GM23248 (cell line): ENCODE results near the gene KCNJ18. TPM values are rescaled to one million over a fixed set of nuclear protein-coding genes. Genes with fewer than 3 reads are reported as not detected.

ENCODE experiments used
- DNase-seq: peaks from one replicate; pipeline ENCODE4 v3.0.0-alpha.2; 2015
- H2AFZ ChIP-seq: fragments of 200-600 bp; sonication (generic); 2 replicates; pipeline ENCODE4 v1.6.1; 2016; ENCODE audit warnings: antibody characterized with exemption
- H3F3A ChIP-seq: fragments of 200-600 bp; sonication (generic); 2 replicates; pipeline ENCODE4 v1.6.1; 2016; ENCODE audit warnings: mild to moderate bottlenecking, antibody characterized with exemption, mixed run types; ENCODE audit not compliant: insufficient read depth
- H3K27ac ChIP-seq: fragments of 200-600 bp; sonication (generic); 2 replicates; pipeline ENCODE4 v1.5.1; 2016; ENCODE audit warnings: mild to moderate bottlenecking
- H3K27me3 ChIP-seq: fragments of 200-600 bp; sonication (generic); replicated peaks from 2 replicates; pipeline ENCODE4 v1.6.1; 2016; ENCODE audit warnings: mild to moderate bottlenecking; ENCODE audit not compliant: insufficient read depth
- H3K36me3 ChIP-seq: fragments of 200-600 bp; sonication (generic); 2 replicates; pipeline ENCODE4 v1.6.1; 2016; ENCODE audit warnings: low read depth, mild to moderate bottlenecking
- H3K4me1 ChIP-seq: fragments of 200-600 bp; sonication (generic); 2 replicates; pipeline ENCODE4 v1.6.1; 2016; ENCODE audit warnings: mild to moderate bottlenecking; ENCODE audit not compliant: insufficient read depth
- H3K4me2 ChIP-seq: fragments of 200-600 bp; sonication (generic); one replicate; pipeline ENCODE4 v1.6.1; 2016; ENCODE audit warnings: mild to moderate bottlenecking; ENCODE audit not compliant: unreplicated experiment
- H3K4me3 ChIP-seq: fragments of 200-600 bp; sonication (generic); 2 replicates; pipeline ENCODE4 v1.5.1; 2016; ENCODE audit warnings: mild to moderate bottlenecking
- H3K79me2 ChIP-seq: fragments of 200-600 bp; sonication (generic); 2 replicates; pipeline ENCODE4 v1.6.1; 2016; ENCODE audit warnings: mild to moderate bottlenecking; ENCODE audit not compliant: insufficient read depth
- H3K9ac ChIP-seq: fragments of 200-600 bp; sonication (generic); 2 replicates; pipeline ENCODE4 v1.6.1; 2016; ENCODE audit warnings: mild to moderate bottlenecking
- H3K9me2 ChIP-seq: fragments of 200-600 bp; sonication (generic); 2 replicates; pipeline ENCODE4 v1.6.1; 2016; ENCODE audit warnings: mixed run types, mild to moderate bottlenecking, moderate library complexity; ENCODE audit not compliant: insufficient read depth
- H3K9me3 ChIP-seq: fragments of 200-600 bp; sonication (generic); one replicate; pipeline ENCODE4 v1.6.1; 2017; ENCODE audit warnings: low read depth
- H4K20me1 ChIP-seq: fragments of 200-600 bp; sonication (generic); 2 replicates; pipeline ENCODE4 v1.6.0; 2016; ENCODE audit not compliant: insufficient read depth
- EZH2 ChIP-seq: fragments of 200-600 bp; sonication (generic); IDR thresholded peaks from 2 replicates; pipeline ENCODE4 v1.6.1; 2018; ENCODE audit warnings: antibody characterized with exemption, mild to moderate bottlenecking; ENCODE audit not compliant: insufficient read depth, poor library complexity, severe bottlenecking
- EZH2phosphoT487 ChIP-seq: fragments of 200-600 bp; sonication (generic); IDR thresholded peaks from 2 replicates; pipeline ENCODE4 v1.6.1; 2018; ENCODE audit warnings: antibody characterized with exemption, moderate library complexity, mild to moderate bottlenecking, low read depth; ENCODE audit not compliant: insufficient read depth
- WGBS, 2 experiments: methylation state at CpG; one replicate each; pipeline ENCODE4 v1.1.6; 2015 to 2017; ENCODE audit warnings: low lambda C conversion rate in 2 of 2, low coverage in 1 of 2; ENCODE audit errors: missing lambda C conversion rate in 2 of 2; 5-methylcytosine and 5-hydroxymethylcytosine counted together
- in situ Hi-C: fragments of 300-500 bp; cut with MboI; formaldehyde crosslinking; loops from 2 replicates; pipeline ENCODE4 v1.15.0; 2020
- polyA plus RNA-seq: library from polyadenylated mRNA; unstranded; fragments of >200 nt; fragmentation: Nextera tagmentation; extraction: Ambion mirVana; gene quantifications from 2 replicates; pipeline ENCODE4 v1.2.1, GENCODE V29; 2016
- total RNA-seq: library from RNA; depleted of rRNA; stranded (reverse); fragments of >200 nt; shearing (Covaris generic); gene quantifications from 2 replicates; pipeline ENCODE4 v1.2.3, GENCODE V29; 2014

KCNJ18 gene
- total and polyA plus RNA-seq, 2 experiments from 2014 or later = not detected

DNA sequence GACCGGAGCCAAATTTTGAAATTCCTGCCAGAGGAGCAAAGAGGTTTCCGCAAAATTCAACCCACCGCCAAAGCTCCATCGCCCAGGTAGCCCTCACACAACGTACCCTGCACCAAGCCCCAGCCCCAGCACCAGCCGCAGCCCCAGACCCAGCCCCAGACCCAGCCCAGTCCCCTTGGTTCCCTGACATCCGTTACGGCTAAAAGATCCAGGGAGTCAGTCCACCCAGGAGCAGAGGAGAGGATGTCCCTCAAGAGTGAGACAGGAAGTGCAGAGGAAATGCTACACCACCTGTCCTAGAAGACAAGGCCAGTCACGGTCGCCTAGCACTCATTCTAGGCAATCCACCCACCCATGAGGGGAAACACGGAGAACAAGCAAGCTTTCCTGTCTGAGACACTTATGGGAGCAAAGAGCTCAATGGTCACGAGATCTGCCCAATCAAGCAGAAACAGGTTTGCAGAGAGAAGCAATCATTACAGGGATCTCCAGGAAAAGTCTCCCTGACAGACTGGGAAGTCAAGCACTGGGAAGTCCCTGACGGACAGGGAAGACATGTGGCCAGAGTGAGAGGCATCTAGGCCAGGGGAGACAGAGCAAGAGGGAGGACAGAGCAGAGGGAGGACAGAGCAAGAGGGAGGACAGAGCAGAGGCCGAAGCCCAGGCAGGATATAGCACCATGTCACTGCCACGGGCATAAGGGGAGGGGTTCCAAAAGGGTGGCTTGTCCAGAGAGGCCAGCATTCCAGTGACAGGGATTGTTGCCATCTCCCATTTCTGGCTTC lies 15.0 kb upstream of the KCNJ18 start:
- H3K9me3 ChIP-seq = no peaks in the 10 kb centered on the region
- no peak for DNase-seq
- H3K27ac ChIP-seq = no peak overlapping the region
- H3K9me2 ChIP-seq = no peaks in the 10 kb centered on the region
- H3K36me3 ChIP-seq = no peaks in the 10 kb centered on the region
- H2AFZ ChIP-seq = no peak overlapping the region
- no peaks in the 10 kb centered on the region for H4K20me1 ChIP-seq
- no peaks in the 10 kb centered on the region for H3F3A ChIP-seq
- H3K79me2 ChIP-seq = no peaks in the 10 kb centered on the region
- no peak overlapping the region for H3K4me3 ChIP-seq
- no peak overlapping the region for H3K9ac ChIP-seq
- H3K4me1 ChIP-seq = no peaks in the 10 kb centered on the region
- no peak overlapping the region for H3K4me2 ChIP-seq
- TF ChIP-seq EZH2phosphoT487 (no peak), EZH2 (no peak)
- WGBS, 2 experiments = 53 to 56% methylated on average over 15 of the region's 15 CpGs
- in situ Hi-C loops = no loop called here
- H3K27me3 ChIP-seq = no peaks in the 10 kb centered on the region

GRCh38 chr17:21677911-21678310 lies 14.4 kb upstream of the KCNJ18 start:
- in situ Hi-C loops = no loop called here
- Histone ChIP-seq H3K4me1 (no peaks in the 10 kb centered on the region), H3K9me2 (no peaks in the 10 kb centered on the region), H3K36me3 (no peaks in the 10 kb centered on the region), H3K9ac (no peak overlapping the region), H3K27ac (no peak overlapping the region), H3K9me3 (no peaks in the 10 kb centered on the region), H3K4me2 (no peak overlapping the region), H2AFZ (no peak overlapping the region), H3F3A (no peaks in the 10 kb centered on the region), H3K27me3 (no peaks in the 10 kb centered on the region), H3K79me2 (no peaks in the 10 kb centered on the region), H3K4me3 (no peak overlapping the region), H4K20me1 (no peaks in the 10 kb centered on the region)
- no peak for DNase-seq
- no peak for TF ChIP-seq EZH2phosphoT487
- TF ChIP-seq EZH2 = no peak
- WGBS, 2 experiments = 61 to 65% methylated on average over 17 of the region's 17 CpGs

- 68 to 69% methylated on average over 37 to 40 of the region's 42 CpGs for WGBS, 2 experiments
- DNase-seq = no peak
- H3K9me3 ChIP-seq = no peaks in the 10 kb centered on the region
Measured at GRCh38 chr17:21678393-21679081, 13.8 kb upstream of the KCNJ18 start.

DNA sequence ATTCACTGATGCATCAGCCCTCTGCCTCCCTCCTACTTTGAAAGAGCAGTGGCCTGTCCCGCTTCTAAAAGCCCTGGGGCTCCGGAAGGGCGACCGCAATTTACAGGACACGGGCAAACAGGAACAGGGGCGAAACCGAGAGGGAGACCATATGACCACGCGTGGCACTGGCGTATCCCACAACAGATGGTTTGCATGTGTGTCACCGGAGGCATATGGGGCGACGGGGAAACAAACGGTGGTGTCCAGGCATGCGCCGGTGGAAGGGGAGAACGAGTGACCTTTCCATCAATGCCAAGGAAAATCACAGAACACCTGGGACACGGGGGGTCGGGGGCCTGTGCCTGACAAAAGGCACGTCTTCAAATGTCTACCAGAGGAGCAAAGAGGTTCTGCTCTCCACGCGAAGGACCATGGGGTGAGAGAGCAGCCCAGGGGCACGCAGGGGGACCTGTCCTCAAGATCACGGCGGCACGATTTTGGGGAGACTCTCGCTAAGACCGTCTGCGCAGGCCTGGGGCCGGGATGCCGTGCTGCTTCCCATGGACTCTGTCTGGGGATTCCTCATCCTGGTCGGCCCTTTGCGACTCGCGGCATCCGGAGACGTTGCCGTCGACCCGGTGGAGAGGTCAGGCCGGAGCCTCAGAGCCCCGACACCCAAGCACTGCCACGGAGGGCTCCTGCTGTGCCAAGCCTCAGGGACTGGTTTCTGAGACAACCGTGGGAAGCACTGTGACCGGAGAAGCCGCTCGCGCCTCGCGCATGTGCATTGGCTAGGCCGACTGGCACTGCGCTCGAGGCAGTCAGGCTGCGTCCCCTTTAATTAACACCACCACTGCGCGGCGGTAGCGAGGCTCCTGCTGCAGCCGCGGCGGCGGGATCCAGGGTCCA lies 12.8 kb upstream of the KCNJ18 start:
- no peak overlapping the region for H3K4me3 ChIP-seq
- H3K27ac ChIP-seq = no peak overlapping the region
- TF ChIP-seq EZH2 = no peak
- no peak for TF ChIP-seq EZH2phosphoT487
- H3F3A ChIP-seq = no peaks in the 10 kb centered on the region
- H4K20me1 ChIP-seq = no peaks in the 10 kb centered on the region
- H3K27me3 ChIP-seq = no peaks in the 10 kb centered on the region
- no peak for DNase-seq
- 71 to 79% methylated on average over 58 to 62 of the region's 62 CpGs for WGBS, 2 experiments
- no peaks in the 10 kb centered on the region for H3K4me1 ChIP-seq
- no peaks in the 10 kb centered on the region for H3K9me3 ChIP-seq
- no peaks in the 10 kb centered on the region for H3K79me2 ChIP-seq
- H2AFZ ChIP-seq = no peak overlapping the region
- in situ Hi-C loops = no loop called here
- H3K4me2 ChIP-seq = no peak overlapping the region
- no peak overlapping the region for H3K9ac ChIP-seq
- no peaks in the 10 kb centered on the region for H3K36me3 ChIP-seq
- H3K9me2 ChIP-seq = no peaks in the 10 kb centered on the region

More at GRCh38 chr17:21678393-21679081, 13.8 kb upstream of the KCNJ18 start:
- Histone ChIP-seq H3K9ac (no peak overlapping the region), H3K36me3 (no peaks in the 10 kb centered on the region), H4K20me1 (no peaks in the 10 kb centered on the region), H3K4me1 (no peaks in the 10 kb centered on the region), H2AFZ (no peak overlapping the region), H3K79me2 (no peaks in the 10 kb centered on the region), H3K9me2 (no peaks in the 10 kb centered on the region), H3K4me3 (no peak overlapping the region), H3K27me3 (no peaks in the 10 kb centered on the region), H3K27ac (no peak overlapping the region), H3K4me2 (no peak overlapping the region), H3F3A (no peaks in the 10 kb centered on the region)
- TF ChIP-seq EZH2phosphoT487 (no peak), EZH2 (no peak)
- in situ Hi-C loops = no loop called here
